CD8-positive, alpha-beta memory T cell (primary cell): ENCODE measurements around the gene KLHL13. TPM values are rescaled to one million over a fixed set of nuclear protein-coding genes. Genes with fewer than 3 reads are reported as not detected.

Experiments
- CTCF ChIA-PET: fragments of 350-600 bp; sonication (Branson Sonifier 250); formaldehyde crosslinking; loops from one replicate; lab custom pipeline; 2021; ENCODE audit warnings: antibody characterized with exemption; lab: Charles Lee
- POLR2A ChIA-PET: fragments of 350-600 bp; sonication (Branson Sonifier 250); formaldehyde crosslinking; loops from one replicate; lab custom pipeline; 2021; ENCODE audit warnings: antibody characterized with exemption; lab: Charles Lee
- DNase-seq, 5 donors: peaks; one replicate each; pipeline versions ENCODE4 v3.0.0 to v3.0.0-alpha.2; 2020 to 2022; ENCODE audit warnings: mixed read lengths in 1 of 5
- H3K27ac ChIP-seq: one replicate; pipeline ENCODE4 v1.7.0; 2013; ENCODE audit warnings: low read depth, mild to moderate bottlenecking, low read length, moderate library complexity
- H3K27me3 ChIP-seq: 2 replicates; pipeline ENCODE4 v1.7.0; 2013; ENCODE audit warnings: low read length, mild to moderate bottlenecking; ENCODE audit not compliant: insufficient read depth, poor library complexity, severe bottlenecking
- H3K36me3 ChIP-seq: 2 replicates; pipeline ENCODE4 v1.7.0; 2013; ENCODE audit warnings: mild to moderate bottlenecking, low read length, moderate library complexity; ENCODE audit not compliant: insufficient read depth
- H3K4me1 ChIP-seq: 2 replicates; pipeline ENCODE4 v1.7.0; 2013; ENCODE audit warnings: mild to moderate bottlenecking, low read length, moderate library complexity; ENCODE audit not compliant: insufficient read depth
- H3K4me3 ChIP-seq: 2 replicates; pipeline ENCODE4 v1.7.0; 2013; ENCODE audit warnings: mild to moderate bottlenecking, low read length
- H3K9me3 ChIP-seq: 2 replicates; pipeline ENCODE4 v1.7.0; 2013; ENCODE audit warnings: mild to moderate bottlenecking, low read length
- H3K27ac Mint-ChIP-seq, 8 donors: one replicate each; pipeline ENCODE4 v1.8.0; 2020 to 2021; ENCODE audit warnings: mixed read lengths in 8 of 8, mild to moderate bottlenecking in 6 of 8, inconsistent platforms in 3 of 8, moderate library complexity in 3 of 8
- H3K27me3 Mint-ChIP-seq, 2 donors: one replicate each; pipeline ENCODE4 v1.8.0; 2020 to 2021; ENCODE audit warnings: mixed read lengths in 2 of 2, mild to moderate bottlenecking in 1 of 2, moderate library complexity in 1 of 2
- H3K36me3 Mint-ChIP-seq, 3 donors: one replicate each; pipeline ENCODE4 v1.8.0; 2020 to 2021; ENCODE audit warnings: mixed read lengths in 3 of 3, inconsistent platforms in 1 of 3, mild to moderate bottlenecking in 1 of 3
- H3K4me1 Mint-ChIP-seq, 3 donors: one replicate each; pipeline ENCODE4 v1.8.0; 2020 to 2021; ENCODE audit warnings: mixed read lengths in 3 of 3, inconsistent platforms in 1 of 3, mild to moderate bottlenecking in 1 of 3
- H3K4me3 Mint-ChIP-seq, 7 donors: one replicate each; pipeline ENCODE4 v1.8.0; 2020 to 2021; ENCODE audit warnings: mixed read lengths in 7 of 7, mild to moderate bottlenecking in 6 of 7, moderate library complexity in 4 of 7, inconsistent platforms in 2 of 7
- H3K9me3 Mint-ChIP-seq, 5 donors: one replicate each; pipeline ENCODE4 v1.8.0; 2020 to 2022; ENCODE audit warnings: mixed read lengths in 5 of 5, mild to moderate bottlenecking in 3 of 5, moderate library complexity in 2 of 5, inconsistent platforms in 1 of 5
- polyA plus RNA-seq: library from polyadenylated mRNA; unstranded; fragments of 300-500 nt; fragmentation: Illumina TruSeq; gene quantifications from one replicate; pipeline ENCODE4 v1.2.3, GENCODE V29; 2021
- total RNA-seq, 2 experiments: library from RNA; stranded (reverse); gene quantifications; one replicate each; pipeline ENCODE4 v1.2.3, GENCODE V29; 2021

The KLHL13 gene
- total and polyA plus RNA-seq, 3 experiments from 2014 or later, result 0.11 to 0.24 (median 0.20) TPM

DNA sequence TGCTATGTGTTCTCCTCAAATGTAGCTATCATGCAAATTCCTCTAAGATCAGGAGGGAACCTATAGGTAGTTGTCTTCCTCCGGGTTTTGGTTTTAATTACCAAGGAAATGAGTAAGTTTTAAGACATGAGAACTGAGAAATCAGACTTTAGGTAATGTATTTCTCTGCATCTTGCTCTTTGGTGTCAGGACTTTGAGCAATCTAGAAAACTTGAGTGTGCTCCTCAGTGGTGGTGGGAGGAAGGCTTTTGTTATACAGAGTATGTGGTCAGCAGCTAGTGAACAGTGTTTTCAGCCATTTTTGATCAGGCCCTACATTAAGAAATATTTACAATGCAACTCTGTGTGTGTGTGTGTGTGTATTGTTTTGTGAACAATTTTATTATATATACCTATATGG lies 224.1 kb downstream of the KLHL13 start:
- Histone ChIP-seq H3K4me1 (no peaks in the 10 kb centered on the region), H3K4me3 (no peak overlapping the region), H3K27me3 (no peaks in the 10 kb centered on the region), H3K9me3 (no peaks in the 10 kb centered on the region), H3K36me3 (no peaks in the 10 kb centered on the region), H3K27ac (no peak overlapping the region)
- peaks cover 0 to 5% of the 10 kb centered on the region in 2 donors for H3K27me3 Mint-ChIP-seq
- ChIA-PET POLR2A (no interaction called here), CTCF (no interaction called here)
- H3K4me1 Mint-ChIP-seq, result no peaks in the 10 kb centered on the region
- no peak overlapping the region for H3K27ac Mint-ChIP-seq
- no peaks in the 10 kb centered on the region for H3K36me3 Mint-ChIP-seq
- H3K4me3 Mint-ChIP-seq, result no peak overlapping the region
- peaks cover 0 to 2% (median 0%) of the 10 kb centered on the region in 5 donors for H3K9me3 Mint-ChIP-seq
- DNase-seq, result no peak

DNA sequence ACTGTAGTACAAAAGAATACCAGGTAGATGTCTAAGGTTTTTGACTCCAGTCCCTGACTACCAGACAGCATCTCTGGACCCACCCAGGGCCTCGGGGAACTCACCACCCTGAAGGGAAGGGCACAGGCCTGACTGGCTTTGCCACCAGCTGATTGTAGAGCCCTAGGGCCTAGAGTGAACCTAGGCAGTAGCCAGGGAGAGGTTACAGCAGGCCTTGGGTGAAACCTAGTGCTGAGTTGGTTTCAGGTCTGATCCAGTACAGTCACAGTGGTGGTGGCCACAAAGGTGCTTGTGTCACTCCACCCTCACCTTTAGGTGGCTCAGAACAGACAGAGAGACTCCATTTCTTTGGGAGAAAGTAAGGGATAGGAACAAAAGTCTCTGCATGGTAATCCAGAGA lies 244.8 kb downstream of the KLHL13 start:
- Mint-ChIP-seq H3K27ac (no peak overlapping the region), H3K4me3 (no peak overlapping the region), H3K36me3 (no peaks in the 10 kb centered on the region), H3K27me3 (no peaks in the 10 kb centered on the region), H3K4me1 (no peaks in the 10 kb centered on the region), H3K9me3 (peaks cover 0 to 4% (median 0%) of the 10 kb centered on the region in 5 donors)
- Histone ChIP-seq H3K4me3 (no peak overlapping the region), H3K36me3 (no peaks in the 10 kb centered on the region), H3K4me1 (no peaks in the 10 kb centered on the region), H3K27me3 (no peaks in the 10 kb centered on the region), H3K9me3 (no peaks in the 10 kb centered on the region), H3K27ac (no peak overlapping the region)
- no peak for DNase-seq
- ChIA-PET POLR2A (no interaction called here), CTCF (no interaction called here)

- Histone ChIP-seq H3K4me3 (no peak overlapping the region), H3K36me3 (no peaks in the 10 kb centered on the region), H3K27ac (no peak overlapping the region), H3K4me1 (no peaks in the 10 kb centered on the region), H3K27me3 (no peaks in the 10 kb centered on the region), H3K9me3 (no peaks in the 10 kb centered on the region)
- ChIA-PET CTCF (no interaction called here), POLR2A (no interaction called here)
- Mint-ChIP-seq H3K27ac (no peak overlapping the region), H3K4me3 (no peak overlapping the region), H3K27me3 (no peaks in the 10 kb centered on the region), H3K36me3 (no peaks in the 10 kb centered on the region), H3K4me1 (no peaks in the 10 kb centered on the region), H3K9me3 (no peaks in the 10 kb centered on the region)
- no peak for DNase-seq
Measured at GRCh38 chrX:117860517-117860916, 256.1 kb downstream of the KLHL13 start.

GRCh38 chrX:117854806-117855205 lies 261.8 kb downstream of the KLHL13 start:
- Mint-ChIP-seq H3K27me3 (no peaks in the 10 kb centered on the region), H3K27ac (no peak overlapping the region), H3K4me1 (no peaks in the 10 kb centered on the region), H3K36me3 (no peaks in the 10 kb centered on the region), H3K4me3 (no peak overlapping the region), H3K9me3 (peaks cover 0 to 3% (median 2%) of the 10 kb centered on the region in 5 donors)
- DNase-seq, result no peak
- Histone ChIP-seq H3K27me3 (no peaks in the 10 kb centered on the region), H3K36me3 (no peaks in the 10 kb centered on the region), H3K4me3 (no peak overlapping the region), H3K27ac (no peak overlapping the region), H3K4me1 (no peaks in the 10 kb centered on the region), H3K9me3 (no peaks in the 10 kb centered on the region)
- CTCF ChIA-PET, result no interaction called here
- POLR2A ChIA-PET, result no interaction called here

GRCh38 chrX:117851025-117851424 lies 265.6 kb downstream of the KLHL13 start:
- ChIA-PET CTCF (no interaction called here), POLR2A (no interaction called here)
- Histone ChIP-seq H3K36me3 (no peaks in the 10 kb centered on the region), H3K27me3 (no peaks in the 10 kb centered on the region), H3K27ac (no peak overlapping the region), H3K4me3 (no peak overlapping the region), H3K9me3 (no peaks in the 10 kb centered on the region), H3K4me1 (no peaks in the 10 kb centered on the region)
- no peaks in the 10 kb centered on the region for H3K4me1 Mint-ChIP-seq
- DNase-seq, result no peak
- no peak overlapping the region for H3K4me3 Mint-ChIP-seq
- no peaks in the 10 kb centered on the region for H3K27me3 Mint-ChIP-seq
- H3K27ac Mint-ChIP-seq, result no peak overlapping the region
- no peaks in the 10 kb centered on the region for H3K36me3 Mint-ChIP-seq
- H3K9me3 Mint-ChIP-seq, result peaks cover 0 to 3% (median 2%) of the 10 kb centered on the region in 5 donors

Other genes with a start within 250 kb of the KLHL13 start
- gene WDR44, start 229.3 kb upstream of the KLHL13 start, total RNA-seq, result 10 to 100 TPM; 12.1 to 12.4 TPM
- gene WDR44, start 229.3 kb upstream of the KLHL13 start, polyA plus RNA-seq, result 9.3 TPM